Astrocyte (in vitro differentiated cells and primary cell): ENCODE measurements around the gene RHOBTB1.

Source experiments
- EZH2 ChIP-seq: IDR thresholded peaks from 2 replicates; pipeline ENCODE4 v1.6.1; 2012; ENCODE audit warnings: mild to moderate bottlenecking, low read length, inconsistent platforms; ENCODE audit not compliant: insufficient read depth
- TF ChIP-seq, protein P1 (sequence below): IDR thresholded peaks from 2 replicates; pipeline ENCODE4 v1.5.1; 2011; ENCODE audit warnings: low read depth, mild to moderate bottlenecking, inconsistent platforms, low read length, moderate library complexity; ENCODE audit not compliant: insufficient read depth

DNA sequence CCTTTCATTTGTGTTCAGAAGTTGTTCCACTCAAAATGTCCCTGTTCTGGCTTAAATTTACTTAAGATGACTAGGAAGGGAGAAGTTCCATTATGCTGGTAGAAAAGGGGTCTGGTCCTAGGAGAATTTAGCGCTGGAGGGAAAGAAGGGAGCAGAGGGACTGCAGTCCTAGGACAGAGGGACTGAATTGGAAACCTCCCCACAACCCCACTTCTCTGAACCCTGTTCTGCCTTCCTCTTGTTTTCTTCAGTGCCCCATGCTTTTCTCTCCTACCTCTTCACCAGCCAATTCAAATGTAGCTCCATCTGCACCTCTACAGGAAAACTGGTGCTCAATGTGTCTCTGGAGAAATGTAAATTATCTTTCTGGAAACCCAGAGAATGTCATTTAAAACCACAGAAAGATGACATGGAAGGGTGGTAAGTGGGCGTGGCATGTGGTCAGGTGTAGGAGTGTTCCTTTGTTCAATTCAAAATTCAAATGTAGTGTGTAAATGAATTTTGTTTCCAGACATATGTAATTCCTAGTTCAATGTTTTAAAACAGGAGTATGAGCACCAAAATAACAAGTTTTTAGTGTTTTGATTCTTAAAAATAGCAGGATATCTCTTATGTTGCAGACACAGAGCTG is 24.0 kb upstream of the RHOBTB1 start:
- TF ChIP-seq, protein P1, sequence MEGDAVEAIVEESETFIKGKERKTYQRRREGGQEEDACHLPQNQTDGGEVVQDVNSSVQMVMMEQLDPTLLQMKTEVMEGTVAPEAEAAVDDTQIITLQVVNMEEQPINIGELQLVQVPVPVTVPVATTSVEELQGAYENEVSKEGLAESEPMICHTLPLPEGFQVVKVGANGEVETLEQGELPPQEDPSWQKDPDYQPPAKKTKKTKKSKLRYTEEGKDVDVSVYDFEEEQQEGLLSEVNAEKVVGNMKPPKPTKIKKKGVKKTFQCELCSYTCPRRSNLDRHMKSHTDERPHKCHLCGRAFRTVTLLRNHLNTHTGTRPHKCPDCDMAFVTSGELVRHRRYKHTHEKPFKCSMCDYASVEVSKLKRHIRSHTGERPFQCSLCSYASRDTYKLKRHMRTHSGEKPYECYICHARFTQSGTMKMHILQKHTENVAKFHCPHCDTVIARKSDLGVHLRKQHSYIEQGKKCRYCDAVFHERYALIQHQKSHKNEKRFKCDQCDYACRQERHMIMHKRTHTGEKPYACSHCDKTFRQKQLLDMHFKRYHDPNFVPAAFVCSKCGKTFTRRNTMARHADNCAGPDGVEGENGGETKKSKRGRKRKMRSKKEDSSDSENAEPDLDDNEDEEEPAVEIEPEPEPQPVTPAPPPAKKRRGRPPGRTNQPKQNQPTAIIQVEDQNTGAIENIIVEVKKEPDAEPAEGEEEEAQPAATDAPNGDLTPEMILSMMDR: no peak
- TF ChIP-seq EZH2: no peak
